Kasumi-1 (cell line): Measurements from ENCODE around the gene PNLIPRP2.

Experiments used
- DNase-seq, 2 experiments: peaks; one replicate each; lab custom pipeline; 2025; lab: John Stamatoyannopoulos, UW

PNLIPRP2 gene

GRCh38 chr10:116620423-116621400 lies at the start of gene PNLIPRP2:
Gene PNLIPRP2 (plus strand): TSS chr10:116620953.
- DNase-seq = no peak

DNA sequence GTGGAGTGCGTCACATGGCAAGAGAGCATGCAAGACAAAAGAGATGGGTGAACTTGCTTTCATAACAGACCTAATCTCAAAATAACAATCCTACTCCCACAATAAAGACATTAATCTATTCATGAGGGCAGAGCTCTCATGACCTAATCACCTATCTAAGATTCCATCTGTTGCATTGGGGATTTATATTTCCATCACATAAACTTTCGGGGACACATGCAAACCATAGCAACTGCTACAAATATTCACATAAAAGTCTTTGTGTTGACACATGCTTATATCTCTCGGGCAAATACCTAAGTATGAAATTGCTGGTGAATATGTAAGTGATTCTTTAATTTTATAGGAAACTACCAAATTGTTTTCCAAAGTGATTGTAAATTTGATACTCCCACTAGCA lies 46.0 kb upstream of the PNLIPRP2 start:
- DNase-seq = no peak

GRCh38 chr10:116587878-116588591 lies 32.7 kb upstream of the PNLIPRP2 start:
- no peak for DNase-seq

DNA sequence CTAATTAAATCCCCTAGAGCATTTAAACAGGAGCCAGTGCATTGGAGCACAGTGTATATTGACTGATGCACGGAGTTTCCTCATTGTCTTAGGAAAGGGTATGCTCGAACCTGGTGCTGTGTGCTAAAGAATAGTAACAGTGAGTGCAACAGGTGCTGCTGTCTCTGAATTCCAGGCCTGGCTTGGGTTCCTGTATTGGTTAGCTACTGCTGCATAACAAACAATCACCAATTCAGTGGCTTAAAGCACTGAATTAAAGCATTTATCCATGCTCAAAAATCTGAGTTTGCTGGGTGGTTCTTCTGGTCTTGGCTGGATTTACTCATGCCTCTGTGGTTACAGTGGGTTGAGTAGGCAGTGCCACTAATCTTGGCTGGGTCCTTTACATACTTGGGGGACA lies 31.8 kb upstream of the PNLIPRP2 start:
- DNase-seq = no peak

GRCh38 chr10:116589926-116590325 lies 30.8 kb upstream of the PNLIPRP2 start:
- no peak for DNase-seq

DNA sequence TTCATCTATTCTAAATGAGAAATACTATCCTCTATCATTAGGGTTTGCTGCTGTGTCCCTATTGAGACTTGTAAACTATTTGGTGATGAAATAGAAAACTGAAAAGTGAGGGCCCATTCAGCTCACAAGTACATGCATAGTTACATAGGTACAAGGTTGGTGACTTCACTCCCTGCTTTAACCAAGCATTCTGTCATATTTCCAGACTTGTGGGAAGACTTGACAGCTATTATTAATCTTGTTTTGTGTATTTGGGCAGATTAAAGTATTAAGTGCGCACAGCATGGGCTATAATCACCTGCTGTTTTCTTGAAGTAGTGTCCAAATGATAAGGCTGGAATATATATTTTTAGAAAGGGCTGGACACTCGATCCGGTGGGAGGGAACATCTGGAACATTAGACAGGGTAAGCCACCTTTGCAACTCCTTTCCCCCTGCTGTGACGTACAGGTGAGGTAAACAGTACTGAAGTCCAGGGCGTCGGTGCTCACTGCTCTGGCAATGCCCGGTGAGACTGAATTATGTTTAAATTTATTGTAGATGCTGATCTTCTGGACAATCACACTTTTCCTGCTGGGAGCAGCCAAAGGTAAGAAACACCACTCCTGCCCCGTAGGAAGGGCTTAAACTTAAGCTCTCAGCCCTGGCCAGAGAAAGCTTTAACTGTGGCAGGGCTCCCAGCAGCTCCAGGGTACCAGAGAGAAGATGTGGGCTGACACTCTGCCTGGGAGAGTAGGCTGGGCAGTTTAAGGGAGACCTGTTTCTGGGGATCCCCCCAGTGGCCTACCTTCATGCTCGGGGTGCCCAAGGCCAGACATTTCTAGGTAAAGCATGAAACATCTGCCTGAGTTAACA lies 29.9 kb upstream of the PNLIPRP2 start, which contains the start of gene PNLIPRP1:
Gene PNLIPRP1 (plus strand): TSS at position 370 of the 855 bp plus-strand sequence. CDS start 171 bp downstream, at position 541.
- no peak for DNase-seq

DNA sequence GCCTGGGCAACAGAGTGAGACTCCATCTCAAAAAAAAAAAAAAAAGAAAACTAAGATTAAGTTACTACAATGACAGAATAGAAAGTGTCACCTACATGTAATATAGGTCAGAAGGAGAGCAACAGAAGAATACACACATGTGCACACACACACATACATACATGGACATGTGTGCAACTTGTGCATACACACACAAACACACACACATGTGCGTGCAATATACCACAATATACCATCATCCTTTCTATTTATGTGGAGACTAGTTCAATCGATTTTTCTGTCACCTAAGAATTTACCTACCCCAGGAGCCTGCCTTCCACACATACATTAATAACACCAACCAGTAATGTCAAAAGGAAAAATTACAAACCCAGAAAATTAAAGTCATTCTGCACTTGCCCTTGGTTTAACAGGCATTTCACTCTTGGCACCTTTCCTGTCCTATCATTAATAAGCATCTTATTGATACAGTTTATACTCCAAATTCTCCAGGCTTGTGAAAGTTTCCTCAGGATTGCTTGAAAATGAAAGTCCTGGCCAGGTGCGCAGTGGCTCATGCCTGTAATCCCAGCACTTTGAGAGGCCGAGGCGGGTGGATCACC lies 27.5 kb upstream of the PNLIPRP2 start:
- DNase-seq = no peak

GRCh38 chr10:116594525-116595035 lies 26.2 kb upstream of the PNLIPRP2 start:
- DNase-seq = no peak

- no peak for DNase-seq
These were observed 24.7 kb upstream of the PNLIPRP2 start for GRCh38 chr10:116596062-116596461.

DNA sequence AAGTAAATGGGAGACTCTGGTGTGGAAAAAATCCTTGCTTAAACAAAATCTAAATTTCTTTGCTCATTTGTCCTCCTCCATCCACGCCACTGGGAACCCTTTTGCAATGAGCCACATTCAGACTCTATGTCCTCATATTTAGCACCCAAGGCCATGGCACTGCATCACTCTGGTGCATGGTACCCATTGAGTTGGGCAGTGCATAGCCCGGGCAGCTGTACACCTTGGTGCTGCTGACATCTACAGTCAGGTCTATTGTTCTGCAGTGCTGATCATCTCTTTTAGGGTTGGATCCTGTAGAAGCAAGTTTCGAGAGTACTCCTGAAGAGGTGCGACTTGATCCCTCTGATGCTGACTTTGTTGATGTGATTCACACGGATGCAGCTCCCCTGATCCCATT lies 23.2 kb upstream of the PNLIPRP2 start:
- DNase-seq = no peak

GRCh38 chr10:116598329-116598728 lies 22.4 kb upstream of the PNLIPRP2 start:
- no peak for DNase-seq

- DNase-seq = no peak
These were observed 20.8 kb upstream of the PNLIPRP2 start for GRCh38 chr10:116599991-116600390.

GRCh38 chr10:116602648-116603400 lies 17.9 kb upstream of the PNLIPRP2 start:
- no peak for DNase-seq

DNA sequence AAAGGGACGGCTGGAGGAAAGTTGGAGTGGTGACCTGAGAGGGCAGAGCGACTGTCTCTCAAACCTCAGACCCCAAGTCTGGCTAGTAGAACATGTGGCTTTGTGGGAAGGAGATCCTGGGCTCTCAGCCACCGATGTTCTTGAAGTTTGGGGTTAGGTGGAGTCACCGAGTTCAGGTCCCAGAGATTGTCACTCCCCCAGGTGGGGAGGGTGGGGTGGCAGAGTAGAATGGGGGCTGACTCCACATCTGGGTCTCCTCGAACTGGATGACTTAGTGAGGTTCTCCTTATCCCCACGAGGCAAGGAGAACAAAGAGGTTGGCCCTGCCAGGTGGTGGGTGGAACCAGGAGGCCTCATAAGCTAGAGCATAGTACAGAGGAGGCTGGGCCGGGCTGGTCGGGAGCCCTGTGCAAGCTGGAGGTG lies 14.7 kb upstream of the PNLIPRP2 start:
- no peak for DNase-seq

GRCh38 chr10:116607336-116607735 lies 13.4 kb upstream of the PNLIPRP2 start:
- DNase-seq = no peak

DNA sequence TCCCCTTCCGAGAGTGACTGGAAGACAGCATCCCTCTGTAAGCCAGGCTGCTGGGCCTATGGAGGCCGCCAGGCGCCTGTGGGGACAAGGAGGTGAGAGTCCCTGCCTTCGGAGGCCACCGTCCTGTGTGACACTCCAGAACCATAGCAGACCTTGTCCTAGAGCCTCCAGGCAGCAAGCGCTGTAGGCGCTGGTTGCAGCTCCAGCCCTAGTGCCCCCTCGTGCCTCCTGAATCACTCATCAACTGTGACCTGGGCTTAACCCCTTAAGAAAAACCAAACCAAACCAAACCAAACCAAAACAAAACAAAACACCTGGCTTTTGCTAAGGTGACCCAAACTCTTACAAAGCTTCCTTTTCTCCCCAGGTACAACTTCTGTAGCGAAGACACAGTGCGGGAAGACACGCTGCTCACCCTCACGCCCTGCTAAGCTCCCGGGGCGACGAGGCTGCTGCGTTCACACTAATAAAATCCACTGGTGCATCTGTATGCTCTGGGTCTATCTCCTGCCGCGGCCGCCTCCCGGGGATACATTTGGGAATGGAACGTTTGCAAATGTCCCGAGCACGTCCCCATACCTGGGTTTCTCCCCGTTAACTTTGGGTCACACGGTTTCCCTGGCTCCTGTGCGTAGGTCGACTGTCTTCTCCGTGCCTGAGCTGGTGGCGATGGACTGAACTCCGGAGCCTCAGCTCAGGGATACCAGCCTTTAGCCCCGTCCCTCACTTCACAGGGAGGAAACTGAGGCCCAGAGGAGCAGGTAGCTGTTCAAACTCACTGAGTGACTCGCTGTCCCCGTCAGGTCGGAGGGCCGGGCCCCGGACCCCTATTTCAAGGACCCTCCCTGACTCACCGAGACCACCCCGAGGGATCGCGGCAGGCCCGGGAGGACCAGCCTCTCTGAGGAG lies 11.8 kb upstream of the PNLIPRP2 start:
- no peak for DNase-seq

- no peak for DNase-seq
These were observed 10.2 kb upstream of the PNLIPRP2 start for GRCh38 chr10:116610443-116611152.

DNA sequence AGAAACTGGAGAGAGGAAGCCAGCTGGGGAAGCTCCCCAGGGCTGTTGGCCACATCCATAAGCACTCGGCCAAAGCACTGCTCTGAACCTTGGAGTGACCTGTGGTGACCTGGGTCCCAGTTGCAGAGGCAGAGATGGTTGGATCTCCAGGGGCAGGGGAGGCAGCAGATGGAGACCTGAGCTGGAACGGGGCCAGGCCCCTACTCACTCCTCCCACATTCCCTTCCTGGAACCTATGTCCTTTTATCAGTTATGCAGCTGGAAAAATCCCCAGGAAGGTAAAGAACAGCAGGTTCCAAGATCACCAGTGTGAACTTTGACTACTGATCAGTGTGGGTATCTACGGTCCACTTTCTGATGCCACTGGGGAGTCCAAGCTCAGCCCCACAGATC lies 9.6 kb upstream of the PNLIPRP2 start:
- DNase-seq = no peak
